COLO668 (cell line): ENCODE measurements around the gene FGF18.

Experiments
- DNase-seq: peaks from one replicate; lab custom pipeline; 2025; ENCODE audit not compliant: unreplicated experiment; lab: John Stamatoyannopoulos, UW

The FGF18 gene

DNA sequence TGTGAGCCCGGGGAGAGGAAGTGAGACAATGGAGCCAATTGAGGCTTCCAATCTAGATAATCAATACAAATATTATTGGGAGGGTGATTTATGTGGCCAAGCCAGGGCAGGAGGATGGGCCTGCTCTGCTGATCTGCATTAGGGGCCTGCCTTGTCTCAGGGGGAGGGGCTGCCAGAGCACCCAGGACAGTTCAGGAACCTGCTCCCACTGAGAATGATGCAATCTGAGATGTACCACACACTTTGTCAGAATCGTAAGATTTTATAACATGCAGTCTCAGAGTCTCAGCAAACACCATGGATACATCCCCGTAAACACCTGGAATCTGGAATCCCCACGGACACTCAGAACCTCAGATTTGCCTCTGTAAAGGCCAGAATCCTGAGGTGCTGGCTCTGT is 19.3 kb downstream of the FGF18 start:
- DNase-seq = no peak

GRCh38 chr5:171441246-171441791 is 21.9 kb downstream of the FGF18 start:
- DNase-seq = no peak

- DNase-seq = no peak
Observed at GRCh38 chr5:171442287-171443042, 23.0 kb downstream of the FGF18 start.

DNA sequence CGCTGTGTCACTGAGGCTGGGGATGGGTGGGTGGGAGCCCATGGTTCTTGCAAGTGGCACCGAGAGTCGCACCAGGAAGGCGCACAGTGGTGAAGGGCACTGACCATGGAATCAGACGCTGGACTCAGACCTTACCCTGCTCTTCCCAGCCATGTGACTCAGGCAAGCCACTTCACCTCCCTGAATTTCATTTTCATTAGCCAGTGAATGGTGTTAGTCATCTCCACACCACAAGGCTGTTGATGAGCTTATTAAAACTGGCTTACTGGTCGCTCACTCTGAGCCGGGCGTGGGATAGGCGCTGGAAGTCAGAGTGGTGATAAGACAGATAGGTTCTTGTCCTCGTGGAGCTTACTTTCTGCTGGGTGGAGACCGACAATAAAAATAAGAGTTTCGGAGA is 25.1 kb downstream of the FGF18 start:
- DNase-seq = no peak

DNA sequence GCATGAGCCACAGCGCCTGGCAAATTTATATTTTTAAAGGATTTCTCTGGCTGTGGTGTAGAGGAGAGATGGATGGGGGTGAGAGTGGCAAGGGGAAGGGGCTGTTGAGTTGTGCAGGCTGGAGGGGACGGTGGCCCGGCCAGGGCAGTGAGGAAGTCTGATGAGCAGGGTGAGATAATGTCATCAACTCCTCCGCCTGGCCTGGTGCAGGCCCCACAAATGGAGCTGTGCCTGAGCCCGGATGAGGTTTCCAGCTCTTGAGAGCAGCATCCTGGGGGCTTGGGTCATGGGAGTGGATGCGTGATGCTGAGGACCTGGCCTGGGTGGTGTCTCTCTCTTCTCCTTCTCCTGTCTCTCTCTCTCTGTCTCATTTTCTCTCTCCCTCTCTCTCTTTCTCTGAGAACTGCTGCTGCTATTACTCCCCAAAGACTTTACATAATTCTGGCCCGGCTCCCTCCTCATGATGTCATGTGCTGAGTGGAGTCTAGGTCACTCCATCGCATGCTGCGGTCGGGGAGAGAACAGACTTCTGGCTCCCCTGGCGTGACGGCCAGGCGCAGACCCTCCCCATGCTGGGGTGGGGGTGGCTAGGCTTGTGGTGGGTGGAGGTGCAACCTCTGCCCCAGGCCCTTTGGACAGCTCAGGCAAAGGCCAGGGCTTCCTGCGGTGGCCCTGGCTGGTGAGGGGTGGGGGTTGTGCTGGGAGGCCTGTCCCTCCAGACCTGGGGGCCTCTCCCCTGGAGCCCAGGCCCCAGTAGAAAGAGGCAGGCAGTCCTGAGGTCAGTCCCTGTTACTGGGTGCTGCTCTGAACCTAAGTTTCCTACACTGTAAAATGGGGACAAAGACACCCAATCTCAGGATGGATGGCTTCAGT is 26.4 kb downstream of the FGF18 start:
- DNase-seq = no peak

DNA sequence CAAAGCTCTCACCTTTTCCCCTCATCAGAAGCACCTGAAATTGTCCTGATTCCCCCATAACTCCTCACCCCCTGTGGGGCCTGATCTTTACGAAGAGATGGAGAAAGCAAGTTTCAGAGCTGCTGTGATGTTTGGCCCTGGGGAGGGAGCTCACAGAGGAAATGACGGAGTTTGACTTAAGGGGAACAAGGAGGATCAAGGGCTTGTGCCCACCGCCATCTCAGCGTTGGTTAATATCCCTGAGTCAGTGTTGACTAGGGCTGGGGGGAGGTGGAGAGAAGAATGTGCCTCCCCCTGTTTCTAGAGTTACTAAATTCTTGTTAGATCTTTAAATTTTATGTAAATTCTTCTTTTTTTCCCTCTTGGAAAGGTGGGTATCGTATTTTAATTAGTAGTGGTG is 27.8 kb downstream of the FGF18 start:
- no peak for DNase-seq

DNA sequence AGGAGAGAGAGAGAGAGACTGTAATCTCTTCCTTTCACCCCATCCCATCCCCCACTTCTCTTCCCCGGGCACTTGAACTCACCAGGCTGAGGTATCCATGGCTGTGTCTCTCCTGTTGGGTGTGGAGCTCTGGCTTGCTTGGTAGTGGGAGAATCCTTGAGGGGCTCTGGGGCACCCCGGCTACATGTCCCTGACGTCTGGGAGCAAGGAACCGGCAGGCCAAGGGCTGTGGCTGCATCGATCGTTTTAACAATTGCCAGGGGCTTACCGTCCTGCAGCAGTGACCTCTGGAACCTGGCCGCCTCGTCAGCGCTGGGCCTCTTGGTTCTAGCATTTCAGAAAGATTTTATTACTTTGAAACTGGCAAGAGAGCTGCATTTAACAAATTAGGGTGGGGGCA is 30.0 kb downstream of the FGF18 start:
- no peak for DNase-seq

DNA sequence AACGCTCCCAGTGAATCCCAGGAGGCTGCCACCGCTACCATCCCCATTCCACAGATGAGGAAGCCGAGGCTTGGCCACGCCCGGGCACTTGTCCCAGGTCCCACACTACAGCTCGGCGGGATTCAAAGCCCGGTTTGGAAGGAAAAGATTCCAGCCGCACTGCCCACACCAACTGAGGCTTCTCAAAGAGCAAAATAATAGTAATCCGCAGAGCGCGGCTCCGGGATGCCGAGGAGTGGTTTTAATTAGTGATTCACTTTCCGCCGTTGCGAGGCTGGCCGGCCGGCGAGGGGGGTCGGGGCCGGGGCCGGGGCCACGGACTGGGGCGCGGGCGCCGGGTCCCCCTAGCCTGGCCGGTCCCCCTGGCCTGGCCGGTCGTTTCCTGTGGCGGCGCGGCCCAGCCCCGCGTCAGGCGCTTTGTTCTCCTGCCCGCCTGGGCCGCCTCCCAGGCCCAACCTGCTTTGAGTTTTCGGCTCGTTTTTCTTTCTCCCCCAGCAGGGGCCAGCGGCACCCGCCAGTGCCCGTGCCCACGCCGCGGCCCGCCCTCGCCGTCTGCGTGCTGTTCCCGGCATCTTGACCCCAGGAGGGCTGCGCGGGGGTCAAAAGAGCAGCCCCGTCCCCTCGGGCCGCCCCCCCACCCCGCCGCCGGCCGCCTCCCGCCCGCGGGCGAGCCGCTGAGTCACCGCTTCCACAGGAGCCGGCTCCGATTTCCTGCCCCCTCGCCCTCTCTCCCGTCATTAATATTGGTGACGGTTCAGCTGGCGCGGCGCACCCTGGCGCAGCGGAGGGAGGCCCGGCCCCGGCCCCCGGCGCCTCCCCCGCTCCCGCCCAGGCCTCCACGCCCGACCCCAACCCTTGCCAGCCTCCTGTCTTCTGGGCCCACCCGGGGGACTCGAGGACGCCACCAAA is 31.2 kb downstream of the FGF18 start:
- no peak for DNase-seq

GRCh38 chr5:171451421-171451820 is 32.0 kb downstream of the FGF18 start:
- DNase-seq = no peak

DNA sequence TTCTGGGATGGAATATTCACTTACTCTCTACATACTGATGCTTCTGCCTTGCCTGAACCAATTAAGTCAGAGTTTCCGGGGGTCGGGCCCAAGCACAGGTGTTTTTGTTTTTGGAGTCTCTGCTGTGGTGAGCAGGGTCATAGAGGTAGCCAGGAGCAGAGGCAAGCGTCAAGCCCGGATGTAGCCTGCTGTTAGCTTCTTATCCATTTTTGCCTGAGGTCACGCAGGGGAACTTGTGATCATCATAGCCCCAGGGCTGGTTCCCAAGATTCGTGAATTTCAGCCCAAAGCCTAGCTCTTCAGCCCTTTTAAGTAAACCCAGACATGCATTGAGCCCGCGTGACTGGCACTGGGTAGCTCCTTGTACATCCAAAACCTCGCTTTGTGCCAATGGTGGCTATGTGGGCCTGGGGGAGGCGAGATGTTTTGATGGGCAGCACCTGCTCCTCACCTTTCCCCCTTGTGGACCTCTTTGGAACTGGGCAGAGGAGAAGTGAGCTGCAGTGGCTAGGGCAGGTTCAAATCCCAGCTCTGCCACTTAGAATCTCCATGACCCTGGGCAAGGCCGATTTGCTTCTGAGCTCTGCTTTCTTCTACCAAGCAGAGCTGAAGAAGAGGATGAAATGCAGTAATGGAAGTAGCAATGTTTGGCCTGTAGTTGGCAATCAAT is 33.7 kb downstream of the FGF18 start:
- DNase-seq = no peak

- DNase-seq = no peak
Observed at GRCh38 chr5:171453988-171454387, 34.5 kb downstream of the FGF18 start.

DNA sequence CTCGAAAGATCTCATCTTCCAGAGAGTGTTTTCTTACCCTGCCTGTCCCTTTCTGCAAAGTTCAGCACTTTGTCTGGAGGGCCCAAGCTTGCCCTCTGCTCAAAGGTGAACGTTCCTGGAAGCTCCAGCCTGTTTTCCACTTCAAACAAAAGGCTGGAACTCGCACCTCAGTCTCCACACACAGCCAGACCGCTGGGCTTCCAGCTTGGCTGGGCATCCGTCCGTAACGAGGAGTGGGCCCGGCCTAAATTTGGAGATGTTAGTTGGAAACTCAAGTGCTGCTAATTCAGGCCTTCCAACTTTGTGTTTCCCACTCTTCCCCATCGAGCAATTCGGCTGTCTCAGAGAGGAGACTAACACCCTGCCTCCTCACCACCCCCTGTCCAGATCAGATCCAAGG is 35.1 kb downstream of the FGF18 start:
- no peak for DNase-seq

DNA sequence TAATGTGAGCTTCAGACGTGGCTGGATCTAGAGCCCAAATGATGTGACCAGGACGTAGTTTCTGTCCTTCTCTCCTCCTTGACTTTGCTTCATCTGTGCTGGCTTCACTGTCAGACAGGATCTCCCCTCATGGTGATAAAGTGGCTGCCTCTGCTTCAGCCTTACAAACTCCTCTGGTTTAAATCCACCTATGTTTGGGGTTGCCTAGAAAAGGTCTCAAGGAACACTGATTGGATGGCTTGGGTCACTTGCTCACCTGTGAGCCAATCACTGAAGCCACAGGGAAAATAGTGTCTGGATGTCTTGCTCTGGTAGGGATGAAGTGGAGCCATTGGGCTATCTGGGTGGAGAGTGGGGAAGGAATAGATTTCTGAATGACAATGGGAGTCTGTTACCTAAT is 36.1 kb downstream of the FGF18 start:
- DNase-seq = no peak

DNA sequence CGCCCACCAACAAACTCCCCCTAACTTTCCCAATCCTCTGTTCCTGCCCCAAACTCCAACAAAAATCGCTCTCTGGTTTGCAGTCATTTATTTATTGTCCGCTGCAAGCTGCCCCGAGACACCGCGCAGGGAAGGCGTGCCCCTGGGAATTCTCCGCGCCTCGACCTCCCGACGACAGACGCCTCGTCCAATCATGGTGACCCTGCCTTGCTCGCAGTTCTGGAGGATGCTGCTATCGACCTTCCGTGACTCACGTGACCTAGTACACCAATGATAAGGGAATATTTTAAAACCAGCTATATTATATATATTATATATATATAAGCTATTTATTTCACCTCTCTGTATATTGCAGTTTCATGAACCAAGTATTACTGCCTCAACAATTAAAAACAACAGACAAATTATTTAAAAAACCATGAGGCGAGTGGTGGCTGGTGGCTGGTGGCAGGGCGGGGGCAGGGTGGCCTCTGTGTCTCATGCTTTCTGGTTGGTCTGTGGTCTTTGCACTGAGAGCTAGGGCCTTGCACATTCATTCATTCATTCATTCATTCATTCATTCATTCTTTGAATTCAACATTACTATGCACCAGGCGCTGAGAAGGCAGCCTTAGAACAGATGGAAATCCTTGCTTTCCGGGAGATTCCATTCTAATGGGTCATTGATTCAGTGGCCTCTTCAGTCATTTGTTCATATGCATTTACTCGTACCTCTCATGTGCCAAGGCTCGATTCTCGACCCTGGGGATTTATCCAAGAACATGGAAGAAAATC is 37.9 kb downstream of the FGF18 start:
- no peak for DNase-seq

DNA sequence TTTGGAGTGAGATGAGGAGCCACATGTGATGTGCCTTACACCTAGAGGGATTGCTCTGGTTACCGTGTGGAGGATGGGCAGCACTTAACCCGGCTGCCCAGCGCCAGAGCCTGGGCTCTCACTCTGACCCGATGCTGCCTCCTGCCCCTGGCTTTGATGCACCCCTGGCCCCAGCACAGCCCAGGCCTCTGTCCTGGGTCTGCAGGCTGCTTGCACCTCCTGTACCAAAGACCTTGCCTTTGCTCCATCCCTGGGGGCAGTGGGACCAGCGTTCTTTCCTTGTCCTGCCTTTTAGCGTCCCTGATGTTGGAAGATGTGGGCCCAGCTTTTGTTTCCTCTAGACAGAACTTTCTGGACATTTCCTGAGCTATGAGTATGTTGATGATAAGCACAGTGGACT is 40.4 kb downstream of the FGF18 start:
- no peak for DNase-seq

DNA sequence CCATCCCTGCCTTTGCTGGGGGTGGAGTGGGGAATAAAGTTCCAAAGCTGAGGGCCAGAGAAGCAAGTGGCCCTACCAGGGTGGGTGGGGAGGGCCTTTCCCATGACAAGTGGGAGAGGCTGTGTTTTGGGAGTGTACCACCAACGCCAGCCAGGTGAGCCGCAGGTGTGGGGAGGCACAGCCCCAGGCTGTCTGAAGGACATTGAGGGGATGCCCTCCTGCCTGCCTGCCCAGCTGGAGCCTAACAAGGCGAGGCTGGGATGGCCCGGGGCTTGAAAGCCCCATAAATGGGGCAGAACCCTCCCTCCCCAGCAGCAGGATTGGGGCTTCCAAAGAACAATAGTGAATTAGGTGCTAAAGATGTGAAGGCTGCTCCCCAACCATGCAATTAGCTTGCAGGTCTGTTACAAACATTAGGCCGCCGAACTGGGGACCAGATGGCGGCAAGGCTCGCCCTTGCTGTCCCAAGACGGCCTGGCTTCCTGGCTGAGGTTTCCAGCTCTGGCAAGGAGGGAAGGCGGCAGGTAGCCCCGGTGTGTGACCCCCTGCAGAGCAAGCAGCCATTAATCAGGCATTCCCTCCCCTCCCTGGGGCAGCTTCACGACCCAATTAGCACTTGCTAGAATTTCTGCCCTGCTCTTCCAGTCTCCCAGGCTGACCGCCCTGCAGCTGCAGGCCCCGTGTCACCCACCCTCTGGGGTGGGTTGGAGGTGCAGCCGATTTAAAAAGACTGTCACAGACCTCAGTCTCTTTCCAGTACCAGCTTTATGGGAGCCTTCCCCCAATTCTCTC is 42.9 kb downstream of the FGF18 start:
- DNase-seq = no peak

- no peak for DNase-seq
Observed at GRCh38 chr5:171462928-171463861, 43.7 kb downstream of the FGF18 start.

DNA sequence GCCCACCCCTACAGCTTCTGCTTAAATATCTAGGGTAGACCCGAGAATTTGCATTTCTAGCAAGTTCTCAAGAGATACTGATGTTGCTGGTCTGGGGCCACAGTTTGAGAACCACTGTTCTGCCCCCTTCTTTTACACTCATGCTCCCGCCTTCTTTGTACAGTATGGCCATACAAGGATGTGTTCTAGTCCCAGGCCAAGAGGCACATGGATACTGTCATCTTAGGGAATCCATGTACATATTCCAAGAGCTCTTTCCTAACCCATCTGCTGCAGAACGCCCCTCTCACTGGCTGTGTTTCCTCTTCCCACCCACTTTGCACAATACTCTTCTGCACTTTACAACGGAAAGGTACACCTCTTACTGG is 44.4 kb downstream of the FGF18 start:
- no peak for DNase-seq
